Upper lobe of left lung (tissue), 6 donors: ENCODE data around the gene CMTM7. TPM values are rescaled to one million over a fixed set of nuclear protein-coding genes. Genes with fewer than 3 reads are reported as not detected.

Experiments
- ATAC-seq, 2 donors: fragments of 200-7000 bp; cut with Tn5 transposase; one replicate each; pipeline ENCODE4 v1.9.1; 2022; ENCODE audit warnings: mild to moderate bottlenecking in 2 of 2, moderate library complexity in 2 of 2; ENCODE audit not compliant: low FRiP score in 2 of 2
- DNase-seq, 2 donors: peaks; one replicate each; pipeline ENCODE4 v3.0.0-alpha.2; 2019 to 2020
- H3K27ac ChIP-seq, 4 donors: fragments of 200-600 bp; sonication (generic); one replicate each; pipeline ENCODE4 v1.5.1; 2016 to 2019
- H3K27me3 ChIP-seq, 4 donors: fragments of 200-600 bp; sonication (generic); one replicate each; pipeline ENCODE4 v1.5.1; 2017 to 2019
- H3K36me3 ChIP-seq, 4 donors: fragments of 200-600 bp; sonication (generic); one replicate each; pipeline ENCODE4 v1.5.1; 2016 to 2019
- H3K4me1 ChIP-seq, 4 donors: fragments of 200-600 bp; sonication (generic); one replicate each; pipeline ENCODE4 v1.5.1; 2018 to 2019
- H3K4me3 ChIP-seq, 4 donors: fragments of 200-600 bp; sonication (generic); one replicate each; pipeline ENCODE4 v1.5.1; 2017 to 2019; ENCODE audit warnings: mild to moderate bottlenecking in 2 of 4, moderate library complexity in 1 of 4
- H3K9me3 ChIP-seq, 4 donors: fragments of 200-600 bp; sonication (generic); one replicate each; pipeline ENCODE4 v1.5.1; 2018 to 2019
- CTCF ChIP-seq, 6 experiments: fragments of 450-650 bp in 4 of 6; fragments of 200-600 bp in 2 of 6; sonication (generic) in 2 of 6; IDR thresholded peaks; one replicate each; pipeline ENCODE4 v1.5.1; 2016 to 2019; ENCODE audit warnings: antibody characterized with exemption in 6 of 6
- EP300 ChIP-seq, 4 donors: sonication (generic); formaldehyde crosslinking; IDR thresholded peaks; one replicate each; pipeline ENCODE4 v1.5.1; 2017; ENCODE audit warnings: antibody characterized with exemption in 4 of 4, control low read depth in 2 of 4
- POLR2A ChIP-seq, 4 donors: fragments of 450-650 bp; IDR thresholded peaks; one replicate each; pipeline ENCODE4 v1.5.1; 2016 to 2017; ENCODE audit warnings: antibody characterized with exemption in 4 of 4, mild to moderate bottlenecking in 2 of 4
- POLR2AphosphoS5 ChIP-seq, 2 donors: sonication (generic); formaldehyde crosslinking; IDR thresholded peaks; one replicate each; pipeline ENCODE4 v1.5.1; 2017; ENCODE audit warnings: antibody characterized with exemption in 2 of 2
- WGBS, 2 donors: methylation state at CpG; one replicate each; pipeline ENCODE4 v1.1.5; 2017 to 2018; 5-methylcytosine and 5-hydroxymethylcytosine counted together
- total RNA-seq, 6 donors: library from RNA; depleted of rRNA in 4 of 6; stranded (reverse); fragments of >200 nt in 4 of 6; gene quantifications; one replicate each; pipeline versions ENCODE4 v1.1.0 to v1.2.1, GENCODE V29; 2016 to 2021
- donor health status: DM: no; HTN: no; CAD: no; lungs with moderate emphysema.
- donor health status: DM: no; HTN: yes; CAD: no; lungs with severe emphysema.

Gene CMTM7
- total RNA-seq, 6 donors from 2014 or later: 39.4 to 103 (median 49.7) TPM

DNA sequence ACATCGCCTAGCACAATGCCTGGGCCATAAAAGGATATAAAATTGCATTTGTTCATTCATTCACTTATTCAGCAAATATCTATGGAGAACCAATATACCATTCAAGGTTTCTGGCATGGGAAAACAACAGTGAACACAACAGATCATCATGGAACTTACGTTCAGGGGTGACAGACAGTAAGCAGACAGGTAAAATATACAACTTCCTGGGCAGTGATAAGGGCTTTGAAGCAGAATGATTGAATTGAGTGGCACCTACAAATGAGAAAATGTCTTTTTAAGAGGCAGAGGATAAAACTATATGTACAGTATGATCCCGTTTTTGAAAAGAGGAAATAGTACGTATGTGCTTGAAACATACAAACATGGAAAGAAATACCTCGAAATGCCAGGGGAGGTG is 39.2 kb downstream of the CMTM7 start:
- H3K27me3 ChIP-seq: no peaks in the 10 kb centered on the region
- H3K36me3 ChIP-seq: no peaks in the 10 kb centered on the region
- no peak overlapping the region for H3K4me3 ChIP-seq
- H3K27ac ChIP-seq: no peak overlapping the region
- ATAC-seq (no peak), DNase-seq (no peak)
- peaks cover 22 to 25% (median 23%) of the 10 kb centered on the region in 4 donors for H3K4me1 ChIP-seq
- no peak for TF ChIP-seq CTCF (IDR thresholded peaks at IDR 0.05)
- no peak for TF ChIP-seq POLR2A (IDR thresholded peaks at IDR 0.05)
- no peak for TF ChIP-seq EP300 (IDR thresholded peaks at IDR 0.05)
- no peak for TF ChIP-seq POLR2AphosphoS5 (IDR thresholded peaks at IDR 0.05)
- no peaks in the 10 kb centered on the region for H3K9me3 ChIP-seq
- 71 to 80% methylated on average over 5 of the region's 5 CpGs for WGBS, 2 donors

DNA sequence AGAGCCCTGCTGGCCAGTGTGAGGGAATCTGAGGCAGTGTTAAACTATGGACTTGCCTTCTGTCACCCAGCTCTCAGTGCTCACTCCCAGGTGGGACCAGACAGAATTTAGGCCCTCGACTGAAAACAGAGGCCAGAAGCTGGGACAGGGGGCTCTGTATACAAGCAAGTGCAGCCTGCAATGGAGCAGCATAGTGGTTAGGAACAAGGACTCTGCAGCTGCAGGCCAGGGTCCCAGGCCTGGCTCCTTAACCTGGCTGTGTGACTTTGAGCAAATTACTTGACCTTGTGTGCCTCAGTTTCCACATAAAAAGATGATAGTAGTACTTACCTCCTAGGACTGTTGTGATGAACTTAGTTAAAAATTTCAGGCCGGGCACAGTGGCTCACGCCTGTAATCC is 39.8 kb downstream of the CMTM7 start:
- Histone ChIP-seq H3K4me1 (peaks cover 22 to 25% (median 23%) of the 10 kb centered on the region in 4 donors), H3K36me3 (no peaks in the 10 kb centered on the region), H3K27ac (no peak overlapping the region), H3K4me3 (no peak overlapping the region), H3K9me3 (no peaks in the 10 kb centered on the region), H3K27me3 (no peaks in the 10 kb centered on the region)
- ATAC-seq (no peak), DNase-seq (no peak)
- WGBS, 2 donors: 88 to 97% methylated on average over 3 of the region's 3 CpGs
- TF ChIP-seq CTCF (IDR thresholded peaks at IDR 0.05) (no peak), POLR2A (IDR thresholded peaks at IDR 0.05) (no peak), EP300 (IDR thresholded peaks at IDR 0.05) (no peak), POLR2AphosphoS5 (IDR thresholded peaks at IDR 0.05) (no peak)

DNA sequence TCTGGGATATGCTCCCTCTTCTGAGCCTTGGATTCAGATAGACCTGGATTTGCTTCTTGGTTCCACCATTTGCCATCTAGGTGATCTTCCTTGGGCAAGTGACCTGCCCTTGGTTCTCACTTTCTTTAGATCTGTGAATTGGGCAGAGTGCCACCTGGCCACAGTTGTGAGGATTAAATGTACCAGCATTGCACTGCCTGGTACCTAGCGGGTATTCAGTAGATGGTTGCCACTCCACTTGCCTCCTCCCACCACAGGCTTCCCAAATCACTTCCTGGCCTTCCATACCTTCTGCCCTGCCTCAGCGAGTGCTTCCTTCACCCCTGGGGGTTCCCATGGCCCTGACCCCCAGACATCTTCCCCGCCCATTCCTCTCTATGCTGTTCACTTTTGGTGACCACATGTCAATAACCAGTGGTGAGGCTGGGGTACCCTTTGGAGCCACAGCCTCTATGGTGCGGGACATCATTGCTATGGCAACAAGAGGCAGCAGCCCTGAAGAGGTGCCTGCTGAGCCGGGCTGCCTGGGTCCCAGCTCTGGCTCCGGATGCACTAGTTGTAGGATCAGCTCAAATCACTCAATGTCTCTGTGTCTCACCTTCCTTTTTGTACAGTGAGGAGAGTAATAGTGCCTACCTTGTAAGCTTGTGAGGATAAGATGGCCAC is 40.5 kb downstream of the CMTM7 start:
- TF ChIP-seq EP300 (IDR thresholded peaks at IDR 0.05) (no peak), POLR2AphosphoS5 (IDR thresholded peaks at IDR 0.05) (no peak), CTCF (IDR thresholded peaks at IDR 0.05) (no peak), POLR2A (IDR thresholded peaks at IDR 0.05) (no peak)
- WGBS, 2 donors: 87 to 97% methylated on average over 5 to 6 of the region's 6 CpGs
- ATAC-seq: no peak
- no peaks in the 10 kb centered on the region for H3K36me3 ChIP-seq
- H3K27ac ChIP-seq: peak overlapping the region in 3 of 4 donors; percentile 17 to 63 (median 42)
- H3K9me3 ChIP-seq: no peaks in the 10 kb centered on the region
- H3K4me1 ChIP-seq: peaks cover 22 to 25% (median 23%) of the 10 kb centered on the region in 4 donors
- H3K4me3 ChIP-seq: no peak overlapping the region
- no peak for DNase-seq
- H3K27me3 ChIP-seq: no peaks in the 10 kb centered on the region

- 69 to 85% methylated on average over 11 to 12 of the region's 12 CpGs for WGBS, 2 donors
These were observed 41.3 kb downstream of the CMTM7 start for GRCh38 chr3:32432711-32433530.

More at GRCh38 chr3:32432711-32433530, 41.3 kb downstream of the CMTM7 start:
- H3K9me3 ChIP-seq: no peaks in the 10 kb centered on the region
- H3K27ac ChIP-seq: peak overlapping the region; percentile 28 to 64 (median 52)
- no peak overlapping the region for H3K4me3 ChIP-seq
- TF ChIP-seq EP300 (IDR thresholded peaks at IDR 0.05): no peak
- no peak for TF ChIP-seq CTCF (IDR thresholded peaks at IDR 0.05)
- H3K27me3 ChIP-seq: no peaks in the 10 kb centered on the region
- DNase-seq: no peak
- peaks cover 19 to 20% (median 20%) of the 10 kb centered on the region in 4 donors for H3K4me1 ChIP-seq
- H3K36me3 ChIP-seq: no peaks in the 10 kb centered on the region
- no peak for ATAC-seq
